IMR-90 (cell line): ENCODE measurements around the gene ADCYAP1R1. TPM values are rescaled to one million over a fixed set of nuclear protein-coding genes. Genes with fewer than 3 reads are reported as not detected.

Experiments used
- ATAC-seq: fragments of 200-7000 bp; cut with Tn5 transposase; 2 replicates; pipeline ENCODE4 v1.9.1; 2020; ENCODE audit warnings: low read depth, mild to moderate bottlenecking, moderate library complexity
- BruUV-seq: library from RNA; stranded (reverse); fragments of 400-500 nt; replicated peaks from 2 replicates; lab custom pipeline; 2021; lab: Mats Ljungman, UMichigan
- CTCF ChIA-PET: fragments of 300-600 bp; formaldehyde crosslinking; extraction: SDS; loops from one replicate; lab custom pipeline; 2021; ENCODE audit warnings: antibody characterized with exemption; lab: Yijun Ruan, JAX
- POLR2A ChIA-PET: fragments of 300-600 bp; sonication (Branson Sonifier 250); formaldehyde crosslinking; loops from one replicate; lab custom pipeline; 2022; ENCODE audit warnings: antibody characterized with exemption; ENCODE audit not compliant: unreplicated experiment; lab: Charles Lee
- DNase-seq: peaks from one replicate; pipeline ENCODE4 v3.0.0; 2013
- H2AFZ ChIP-seq: replicated peaks from 2 replicates; pipeline ENCODE3; 2013; ENCODE audit warnings: low read length, mild to moderate bottlenecking; ENCODE audit not compliant: poor library complexity
- H2AK5ac ChIP-seq: 2 replicates; pipeline ENCODE4 v1.6.1; 2013; ENCODE audit warnings: low read depth, low read length, inconsistent platforms
- H2AK9ac ChIP-seq: replicated peaks from 2 replicates; pipeline ENCODE3; 2013; ENCODE audit warnings: mild to moderate bottlenecking, low read depth, low read length, moderate library complexity; ENCODE audit not compliant: poor library complexity
- H2BK120ac ChIP-seq: 2 replicates; pipeline ENCODE4 v1.6.1; 2013; ENCODE audit warnings: low read depth, low read length, inconsistent platforms
- H2BK15ac ChIP-seq: 3 replicates; pipeline ENCODE4 v1.6.1; 2013; ENCODE audit warnings: low read depth, low read length, inconsistent platforms
- H2BK20ac ChIP-seq: 2 replicates; pipeline ENCODE4 v1.6.1; 2013; ENCODE audit warnings: low read depth, mild to moderate bottlenecking, inconsistent platforms, low read length, moderate library complexity
- H2BK5ac ChIP-seq: 2 replicates; pipeline ENCODE4 v1.6.1; 2013; ENCODE audit warnings: mild to moderate bottlenecking, low read depth, low read length, inconsistent platforms; ENCODE audit not compliant: poor library complexity, severe bottlenecking
- H3K14ac ChIP-seq: replicated peaks from 2 replicates; pipeline ENCODE4 v1.6.1; 2013; ENCODE audit warnings: low read depth, low read length, inconsistent platforms
- H3K18ac ChIP-seq: 2 replicates; pipeline ENCODE4 v1.6.1; 2013; ENCODE audit warnings: low read depth, low read length, control low read depth
- H3K23ac ChIP-seq: 2 replicates; pipeline ENCODE4 v1.6.1; 2013; ENCODE audit warnings: low read depth, low read length, inconsistent platforms
- H3K27ac ChIP-seq: 2 replicates; pipeline ENCODE4 v1.5.1; 2013; ENCODE audit warnings: mild to moderate bottlenecking, control low read depth, low read length; ENCODE audit not compliant: insufficient read depth
- H3K27me3 ChIP-seq: 2 replicates; pipeline ENCODE4 v1.6.1; 2013; ENCODE audit warnings: low read length; ENCODE audit not compliant: control insufficient read depth, insufficient read depth
- H3K36me3 ChIP-seq: 2 replicates; pipeline ENCODE4 v1.6.1; 2013; ENCODE audit warnings: low read length, mixed read lengths; ENCODE audit not compliant: control insufficient read depth, insufficient read depth
- H3K4ac ChIP-seq: 2 replicates; pipeline ENCODE4 v1.6.1; 2013; ENCODE audit warnings: low read depth, low read length, inconsistent platforms
- H3K4me1 ChIP-seq: 2 replicates; pipeline ENCODE4 v1.6.1; 2013; ENCODE audit warnings: low read length, mixed read lengths; ENCODE audit not compliant: control insufficient read depth, insufficient read depth
- H3K4me2 ChIP-seq: 2 replicates; pipeline ENCODE4 v1.6.1; 2013; ENCODE audit warnings: low read depth, mild to moderate bottlenecking, control low read depth, low read length, moderate library complexity
- H3K4me3 ChIP-seq: 2 replicates; pipeline ENCODE4 v1.5.1; 2013; ENCODE audit warnings: low read depth, mild to moderate bottlenecking, control low read depth, low read length, moderate library complexity; ENCODE audit not compliant: insufficient read depth
- H3K56ac ChIP-seq: 2 replicates; pipeline ENCODE4 v1.6.1; 2013; ENCODE audit warnings: low read length, inconsistent platforms; ENCODE audit not compliant: insufficient read depth; ENCODE audit errors: extremely low read depth
- H3K79me1 ChIP-seq, 2 experiments: 2 replicates each; pipeline ENCODE4 v1.6.1; 2013; ENCODE audit warnings: low read length in 2 of 2, inconsistent platforms in 1 of 2, low read depth in 1 of 2
- H3K9ac ChIP-seq: 2 replicates; pipeline ENCODE4 v1.6.1; 2013; ENCODE audit warnings: low read depth, low read length, control low read depth
- H3K9me1 ChIP-seq: 2 replicates; pipeline ENCODE4 v1.6.1; 2013; ENCODE audit warnings: low read length, inconsistent platforms; ENCODE audit not compliant: insufficient read depth
- H3K9me3 ChIP-seq: 2 replicates; pipeline ENCODE4 v1.6.1; 2013; ENCODE audit warnings: low read length; ENCODE audit not compliant: control insufficient read depth, insufficient read depth
- H4K20me1 ChIP-seq: 2 replicates; pipeline ENCODE4 v1.6.1; 2013; ENCODE audit warnings: low read length, inconsistent platforms; ENCODE audit not compliant: insufficient read depth
- H4K5ac ChIP-seq: 2 replicates; pipeline ENCODE4 v1.6.1; 2013; ENCODE audit warnings: mild to moderate bottlenecking, low read depth, low read length, control low read depth
- H4K8ac ChIP-seq, 2 experiments: 2 replicates each; pipeline ENCODE4 v1.6.1; 2013; ENCODE audit warnings: low read depth in 2 of 2, low read length in 2 of 2, control low read depth in 1 of 2, inconsistent platforms in 1 of 2
- H4K91ac ChIP-seq: 2 replicates; pipeline ENCODE4 v1.6.1; 2013; ENCODE audit warnings: low read depth, low read length, inconsistent platforms; ENCODE audit not compliant: insufficient read depth
- BHLHE40 ChIP-seq: fragments of 150-350 bp; IDR thresholded peaks from 2 replicates; pipeline ENCODE4 v1.6.1; 2016; ENCODE audit warnings: mild to moderate bottlenecking, low read depth, low read length
- CEBPB ChIP-seq: IDR thresholded peaks from 2 replicates; pipeline ENCODE4 v1.6.1; 2012; ENCODE audit warnings: low read depth, low read length, improper control_type of control experiment
- CHD1 ChIP-seq: IDR thresholded peaks from 2 replicates; pipeline ENCODE4 v1.6.1; 2012; ENCODE audit warnings: low read depth, low read length, improper control_type of control experiment
- CTCF ChIP-seq: conservative IDR thresholded peaks from 2 replicates; pipeline ENCODE4 v1.5.1; 2012; ENCODE audit warnings: mild to moderate bottlenecking, low read depth, low read length, improper control_type of control experiment
- ELK1 ChIP-seq: fragments of 150-350 bp; IDR thresholded peaks from 2 replicates; pipeline ENCODE4 v1.6.1; 2016; ENCODE audit warnings: low read depth, mild to moderate bottlenecking, low read length, moderate library complexity, borderline replicate concordance
- FOS ChIP-seq: fragments of 150-350 bp; IDR thresholded peaks from 2 replicates; pipeline ENCODE4 v1.6.1; 2016; ENCODE audit warnings: low read depth, low read length
- MAFK ChIP-seq: IDR thresholded peaks from 2 replicates; pipeline ENCODE4 v1.6.1; 2012; ENCODE audit warnings: low read depth, low read length, improper control_type of control experiment
- MAZ ChIP-seq: IDR thresholded peaks from 2 replicates; pipeline ENCODE4 v1.6.1; 2012; ENCODE audit warnings: low read depth, mild to moderate bottlenecking, low read length, improper control_type of control experiment, moderate library complexity, borderline replicate concordance
- MXI1 ChIP-seq: IDR thresholded peaks from 2 replicates; pipeline ENCODE4 v1.6.1; 2012; ENCODE audit warnings: low read depth, mild to moderate bottlenecking, low read length, moderate library complexity, borderline replicate concordance
- NFE2L2 ChIP-seq: fragments of 150-350 bp; IDR thresholded peaks from 2 replicates; pipeline ENCODE4 v1.6.1; 2016; ENCODE audit warnings: low read depth, mild to moderate bottlenecking, low read length
- POLR2A ChIP-seq: IDR thresholded peaks from 2 replicates; pipeline ENCODE4 v1.6.1; 2012; ENCODE audit warnings: mild to moderate bottlenecking, low read depth, low read length
- RAD21 ChIP-seq: IDR thresholded peaks from 2 replicates; pipeline ENCODE4 v1.6.1; 2012; ENCODE audit warnings: low read length, improper control_type of control experiment
- RCOR1 ChIP-seq: IDR thresholded peaks from 2 replicates; pipeline ENCODE4 v1.6.1; 2012; ENCODE audit warnings: mild to moderate bottlenecking, low read length, improper control_type of control experiment; ENCODE audit not compliant: insufficient replicate concordance
- RFX5 ChIP-seq: IDR thresholded peaks from 2 replicates; pipeline ENCODE4 v1.8.0; 2012; ENCODE audit warnings: low read depth, mild to moderate bottlenecking, low read length, moderate library complexity
- SMC3 ChIP-seq: fragments of 150-350 bp; IDR thresholded peaks from 2 replicates; pipeline ENCODE4 v1.6.1; 2016; ENCODE audit warnings: low read depth, mild to moderate bottlenecking, antibody characterized with exemption, low read length, moderate library complexity
- USF2 ChIP-seq: fragments of 150-350 bp; IDR thresholded peaks from 2 replicates; pipeline ENCODE4 v1.6.1; 2017; ENCODE audit warnings: mild to moderate bottlenecking, antibody characterized with exemption, low read length, low read depth
- WGBS, 2 experiments: methylation state at CpG; one replicate each; pipeline versions ENCODE4 v1.1.5 to v1.1.7; 2013; ENCODE audit warnings: missing lambda C conversion rate in 2 of 2; ENCODE audit not compliant: insufficient read length in 1 of 2; ENCODE audit errors: extremely low coverage in 2 of 2; 5-methylcytosine and 5-hydroxymethylcytosine counted together
- dilution Hi-C: fragments of 300-500 bp; cut with HindIII; formaldehyde crosslinking; loops from one replicate; pipeline ENCODE4 v1.14.3; 2018; ENCODE audit warnings: low sequenced_read_pairs; ENCODE audit not compliant: unreplicated experiment
- in situ Hi-C: fragments of 300-500 bp; cut with MboI; formaldehyde crosslinking; loops from 3 replicates; pipeline ENCODE4 v1.14.3; 2019; ENCODE audit warnings: low sequenced_read_pairs, inconsistent platforms, mixed read lengths
- intact Hi-C: fragments of 100-400 bp; cut with micrococcal nuclease; formaldehyde crosslinking; loops from 2 replicates; pipeline ENCODE4 v1.10.0; 2022
- polyA plus RNA-seq, 3 experiments: library from polyadenylated mRNA; depleted of rRNA; stranded (reverse); fragments of >200 nt; gene quantifications; 2 replicates each; pipeline ENCODE4 v1.2.3, GENCODE V29; 2012; ENCODE audit warnings: low replicate concordance in 1 of 3
- total RNA-seq: library from RNA; depleted of rRNA; stranded (reverse); fragments of >200 nt; gene quantifications from 2 replicates; pipeline ENCODE4 v1.2.3, GENCODE V29; 2012

Gene ADCYAP1R1
- total and polyA plus RNA-seq, 2 of the 4 experiments (the other 2 are of a cell fraction), result not detected

- WGBS, 2 experiments, result 89% methylated on average over 3 of the region's 4 CpGs; no CpG with 5 or more reads in 1 of the 2 experiments
- H4K5ac ChIP-seq, result no peak overlapping the region
- H3K27me3 ChIP-seq, result peaks cover 2% of the 10 kb centered on the region; the same call in 1 of the 2 replicates
- H2BK120ac ChIP-seq, result no peak overlapping the region
- H2AK9ac ChIP-seq, result no peak overlapping the region
- H3K56ac ChIP-seq, result no peak overlapping the region
- H4K20me1 ChIP-seq, result no peaks in the 10 kb centered on the region
- H3K4me2 ChIP-seq, result no peak overlapping the region
- TF ChIP-seq MAZ (no peak), BHLHE40 (no peak), CHD1 (no peak), RAD21 (no peak), CEBPB (no peak), MXI1 (no peak), CTCF (no peak), USF2 (no peak), RFX5 (no peak), POLR2A (no peak), ELK1 (no peak), SMC3 (no peak), NFE2L2 (no peak), FOS (no peak), MAFK (no peak), RCOR1 (no peak)
- no peaks in the 10 kb centered on the region for H3K9me3 ChIP-seq
- dilution Hi-C loops (no loop called here), in situ Hi-C loops (no loop called here), intact Hi-C loops (no loop called here)
- BruUV-seq, result no TSS peak
- H3K23ac ChIP-seq, result no peak overlapping the region
- no peak overlapping the region for H3K18ac ChIP-seq
- CTCF ChIA-PET, result interaction anchor here (1.4 kb wide), 1 partner anchor 9 kb away, joined by 6 read pairs; no protein-coding TSS in a partner anchor
- no peak overlapping the region for H2BK15ac ChIP-seq
- no peak overlapping the region for H4K91ac ChIP-seq
- no peak overlapping the region for H3K9ac ChIP-seq
- H3K27ac ChIP-seq, result no peak overlapping the region
- H3K14ac ChIP-seq, result no peak overlapping the region
- H2AK5ac ChIP-seq, result no peak overlapping the region
- H2BK20ac ChIP-seq, result no peak overlapping the region
- no peaks in the 10 kb centered on the region for H3K36me3 ChIP-seq
- no peak overlapping the region for H3K4me3 ChIP-seq
- no peak for DNase-seq
- H3K79me1 ChIP-seq, result no peaks in the 10 kb centered on the region
- no peak overlapping the region for H2AFZ ChIP-seq
- no peak overlapping the region for H2BK5ac ChIP-seq
- no peak for ATAC-seq
- H3K4me1 ChIP-seq, result no peaks in the 10 kb centered on the region; the same call in 1 of the 2 replicates
- H4K8ac ChIP-seq, result no peak overlapping the region
- POLR2A ChIA-PET, result no interaction called here
- H3K9me1 ChIP-seq, result no peaks in the 10 kb centered on the region
- H3K4ac ChIP-seq, result no peak overlapping the region
Observed at GRCh38 chr7:31125171-31125570, 73.1 kb downstream of the ADCYAP1R1 start.
